NOMO-1 treated with dmso at 0.1 percent for 144 hours (cell line): Measurements from ENCODE around the gene XCR1.
"Not testable (repeated sequence)": the region's sequence is repeated elsewhere in the genome, so short reads cannot be mapped to it uniquely, and the experiment has no call there.

Source experiments
- DNase-seq: peaks from one replicate; lab custom pipeline; 2025; ENCODE audit not compliant: unreplicated experiment; lab: John Stamatoyannopoulos, UW

XCR1 gene

GRCh38 chr3:46027021-46027705 lies at the start of gene XCR1:
TSS of gene XCR1 (minus strand) at chr3:46027483. CDS start at chr3:46021947, 5,536 bp downstream.
- DNase-seq: no peak

- no peak for DNase-seq
Measured at GRCh38 chr3:46076606-46077005, 49.3 kb upstream of the XCR1 start.

GRCh38 chr3:46075816-46076215 lies 48.5 kb upstream of the XCR1 start:
- no peak for DNase-seq

GRCh38 chr3:46071222-46071858 lies 44.1 kb upstream of the XCR1 start:
- DNase-seq: no peak

- no peak for DNase-seq
Measured at GRCh38 chr3:46070595-46071093, 43.4 kb upstream of the XCR1 start.

GRCh38 chr3:46068501-46068900 lies 41.2 kb upstream of the XCR1 start:
- no peak for DNase-seq

- no peak for DNase-seq
Measured at GRCh38 chr3:46067401-46067800, 40.1 kb upstream of the XCR1 start.

GRCh38 chr3:46065750-46066256 lies 38.5 kb upstream of the XCR1 start:
- no peak for DNase-seq

GRCh38 chr3:46065294-46065705 lies 38.0 kb upstream of the XCR1 start:
- no peak for DNase-seq

- DNase-seq: no peak
Measured at GRCh38 chr3:46062679-46063078, 35.4 kb upstream of the XCR1 start.

GRCh38 chr3:46061887-46062286 lies 34.6 kb upstream of the XCR1 start:
- no peak for DNase-seq

GRCh38 chr3:46061108-46061720 lies 33.9 kb upstream of the XCR1 start:
- DNase-seq: no peak

GRCh38 chr3:46060551-46060950 lies 33.3 kb upstream of the XCR1 start:
- no peak for DNase-seq

- DNase-seq: peak; percentile 57
Measured at GRCh38 chr3:46059432-46059831, 32.1 kb upstream of the XCR1 start.

GRCh38 chr3:46058981-46059380 lies 31.7 kb upstream of the XCR1 start:
- no peak for DNase-seq

- DNase-seq: no peak
Measured at GRCh38 chr3:46057716-46058115, 30.4 kb upstream of the XCR1 start.

- no peak for DNase-seq
Measured at GRCh38 chr3:46056686-46057085, 29.4 kb upstream of the XCR1 start.

- DNase-seq: not testable (repeated sequence)
Measured at GRCh38 chr3:46053761-46054515, 26.7 kb upstream of the XCR1 start.

GRCh38 chr3:46053265-46053664 lies 26.0 kb upstream of the XCR1 start:
- DNase-seq: not testable (repeated sequence)

GRCh38 chr3:46052531-46052930 lies 25.2 kb upstream of the XCR1 start:
- no peak for DNase-seq

GRCh38 chr3:46049093-46049492 lies 21.8 kb upstream of the XCR1 start:
- no peak for DNase-seq
